Measurements from ENCODE around the gene IQCH. TPM values are rescaled to one million over a fixed set of nuclear protein-coding genes. Genes with fewer than 3 reads are reported as not detected.

IQCH gene
- total and polyA plus RNA-seq, 2 donors, result 0.91 to 1.8 TPM

DNA sequence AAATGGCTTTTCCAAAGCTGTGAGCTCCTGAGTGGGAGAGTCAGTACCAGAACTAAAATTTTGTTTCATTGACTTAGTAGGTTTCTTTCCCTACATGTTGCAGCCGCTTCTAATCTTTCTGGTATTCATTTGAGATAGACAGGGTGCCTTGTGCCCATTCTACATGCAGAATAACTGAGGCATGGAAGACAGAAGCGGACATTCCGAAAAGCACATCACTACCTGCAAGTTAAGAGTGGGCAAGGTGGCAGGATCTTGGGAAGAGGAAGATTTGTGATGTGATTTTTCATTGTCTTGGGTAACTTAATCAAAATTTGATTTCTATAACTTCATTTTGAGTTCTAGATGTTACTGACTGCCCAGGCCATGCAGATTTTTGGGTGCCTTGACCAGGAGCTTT, 289.9 kb downstream of the IQCH start:
- Histone ChIP-seq H3K4me3 (ENCODE audit: low read length in 2 of 2) (peak overlapping the region in 1 of 2 donors; percentile 24), H3K36me3 (ENCODE audit: control insufficient read depth in 2 of 2, insufficient read depth in 2 of 2, low read length in 1 of 2) (peaks cover 0 to 14% of the 10 kb centered on the region in 2 donors), H3K4me1 (ENCODE audit: control insufficient read depth in 2 of 2, insufficient read depth in 2 of 2, low read length in 2 of 2) (peaks cover 38% of the 10 kb centered on the region in 2 donors), H3K27ac (ENCODE audit: low read depth in 1 of 2, low read length in 1 of 2) (peak overlapping the region in 1 of 2 donors; percentile 86), H3K9me3 (ENCODE audit: control insufficient read depth in 2 of 2, insufficient read depth in 1 of 2, low read length in 1 of 2) (no peaks in the 10 kb centered on the region), H3K27me3 (ENCODE audit: control insufficient read depth in 2 of 2, insufficient read depth in 1 of 2, low read length in 1 of 2) (no peaks in the 10 kb centered on the region)
- WGBS, result 99% methylated on average over 3 of the region's 3 CpGs
- no peak for DNase-seq (ENCODE audit: low read depth in 6 of 9, low spot score in 9 of 9)

DNA sequence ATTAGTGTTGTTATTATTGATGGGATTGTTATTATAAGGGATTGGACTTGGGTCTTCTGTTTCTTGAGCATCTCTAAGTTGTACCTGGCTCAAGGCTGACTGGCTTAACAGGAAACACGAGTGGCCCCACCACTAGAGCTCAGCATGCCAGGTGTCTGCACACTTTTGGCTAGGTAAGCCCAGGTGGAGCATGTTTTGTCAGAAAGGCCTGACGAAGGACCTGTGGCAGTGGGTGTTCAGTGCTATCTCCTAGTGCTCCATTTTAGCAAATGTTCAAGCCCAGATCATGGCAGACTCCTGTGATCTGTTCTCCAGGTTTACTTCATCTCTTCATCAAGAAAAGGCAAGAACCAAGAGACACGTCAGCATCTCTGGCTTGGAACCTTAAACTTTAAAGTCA, 291.3 kb downstream of the IQCH start:
- Histone ChIP-seq H3K36me3 (ENCODE audit: control insufficient read depth in 2 of 2, insufficient read depth in 2 of 2, low read length in 1 of 2) (peaks cover 3 to 20% of the 10 kb centered on the region in 2 donors), H3K9me3 (ENCODE audit: control insufficient read depth in 2 of 2, insufficient read depth in 1 of 2, low read length in 1 of 2) (no peaks in the 10 kb centered on the region), H3K27me3 (ENCODE audit: control insufficient read depth in 2 of 2, insufficient read depth in 1 of 2, low read length in 1 of 2) (no peaks in the 10 kb centered on the region), H3K4me1 (ENCODE audit: control insufficient read depth in 2 of 2, insufficient read depth in 2 of 2, low read length in 2 of 2) (peaks cover 38% of the 10 kb centered on the region in 2 donors), H3K27ac (ENCODE audit: low read depth in 1 of 2, low read length in 1 of 2) (peak overlapping the region; percentile 36 to 86), H3K4me3 (ENCODE audit: low read length in 2 of 2) (peak overlapping the region in 1 of 2 donors; percentile 5)
- no peak for DNase-seq (ENCODE audit: low read depth in 6 of 9, low spot score in 9 of 9)
- 90% methylated on average over 3 of the region's 3 CpGs for WGBS

DNA sequence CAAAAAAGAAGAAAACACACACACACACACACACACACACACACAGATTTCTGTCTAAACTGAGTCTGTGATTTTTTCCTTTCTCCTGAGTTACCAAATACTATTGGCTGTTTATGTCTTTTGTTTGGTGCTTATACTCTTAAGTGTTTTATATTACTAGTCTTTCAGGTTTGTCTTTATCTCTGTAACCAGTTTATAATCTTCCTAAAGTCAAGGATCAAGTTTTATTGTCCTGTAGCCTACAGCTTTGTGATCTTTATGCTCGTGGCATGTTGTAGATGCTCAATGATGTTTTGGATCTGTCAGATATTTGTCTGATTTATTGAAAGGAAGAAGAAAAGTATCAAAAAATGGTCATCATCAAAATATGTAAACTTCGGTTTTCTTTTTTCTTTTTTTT, 292.5 kb downstream of the IQCH start:
- Histone ChIP-seq H3K27me3 (ENCODE audit: control insufficient read depth in 2 of 2, insufficient read depth in 1 of 2, low read length in 1 of 2) (no peaks in the 10 kb centered on the region), H3K4me1 (ENCODE audit: control insufficient read depth in 2 of 2, insufficient read depth in 2 of 2, low read length in 2 of 2) (peaks cover 35 to 38% of the 10 kb centered on the region in 2 donors)
- WGBS, result 97% methylated on average over 2 of the region's 2 CpGs

DNA sequence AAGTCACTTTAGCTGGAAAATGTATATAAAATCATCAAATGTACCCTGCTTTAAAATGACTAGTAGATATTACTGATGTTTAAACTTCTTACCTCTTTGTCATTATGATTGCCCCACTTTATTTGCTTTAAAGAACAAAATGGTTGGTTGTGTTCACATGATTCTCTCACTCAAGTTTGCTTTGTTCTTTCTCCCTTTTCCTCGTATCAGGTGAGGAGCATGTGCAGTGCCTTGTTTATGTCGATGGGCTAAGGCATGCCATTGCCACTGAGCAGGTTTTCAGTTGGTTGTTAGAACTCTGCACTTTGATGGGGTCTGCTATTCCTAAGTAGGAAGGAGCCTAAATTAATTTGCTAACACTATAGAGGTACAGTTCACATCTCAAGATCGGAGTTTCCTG, 293.2 kb downstream of the IQCH start:
- H3K36me3 ChIP-seq (ENCODE audit: control insufficient read depth in 2 of 2, insufficient read depth in 2 of 2, low read length in 1 of 2), result peaks cover 6 to 28% of the 10 kb centered on the region in 2 donors

More for the DNA sequence above, 292.5 kb downstream of the IQCH start:
- Histone ChIP-seq H3K36me3 (ENCODE audit: control insufficient read depth in 2 of 2, insufficient read depth in 2 of 2, low read length in 1 of 2) (peaks cover 6 to 27% of the 10 kb centered on the region in 2 donors), H3K27ac (ENCODE audit: low read depth in 1 of 2, low read length in 1 of 2) (no peak overlapping the region), H3K4me3 (ENCODE audit: low read length in 2 of 2) (no peak overlapping the region), H3K9me3 (ENCODE audit: control insufficient read depth in 2 of 2, insufficient read depth in 1 of 2, low read length in 1 of 2) (no peaks in the 10 kb centered on the region)
- no peak for DNase-seq (ENCODE audit: low read depth in 6 of 9, low spot score in 9 of 9)

DNA sequence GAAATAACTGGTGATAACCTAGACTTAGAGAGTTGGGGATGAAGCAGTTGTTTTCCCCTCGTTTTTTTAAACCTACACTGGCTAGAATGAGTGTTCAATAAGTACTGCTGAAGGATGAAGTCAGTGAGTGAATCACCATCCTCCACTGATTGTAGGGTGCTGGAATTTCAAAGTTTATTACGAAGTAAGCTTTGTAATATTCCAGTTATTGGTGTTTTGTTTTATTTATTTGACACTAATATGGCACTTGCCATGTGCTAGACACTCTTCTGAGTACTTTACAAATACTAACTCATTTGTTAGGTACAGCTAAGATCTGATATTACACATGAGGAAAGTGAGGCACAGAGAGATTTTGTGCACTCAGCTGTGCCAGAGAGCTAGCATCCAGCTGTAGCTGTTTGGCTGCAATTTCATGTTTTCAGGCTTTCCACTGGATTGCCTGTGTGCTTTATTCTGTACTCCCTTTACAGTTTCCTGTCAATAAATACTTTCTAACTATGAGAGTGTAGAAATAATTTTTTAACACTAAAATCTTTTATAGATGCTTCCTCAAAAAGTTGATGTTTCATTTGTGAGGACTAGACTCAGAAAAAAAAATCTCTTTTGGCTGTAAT, 293.8 kb downstream of the IQCH start:
- Histone ChIP-seq H3K9me3 (ENCODE audit: control insufficient read depth in 2 of 2, insufficient read depth in 1 of 2, low read length in 1 of 2) (no peaks in the 10 kb centered on the region), H3K27ac (ENCODE audit: low read depth in 1 of 2, low read length in 1 of 2) (no peak overlapping the region), H3K27me3 (ENCODE audit: control insufficient read depth in 2 of 2, insufficient read depth in 1 of 2, low read length in 1 of 2) (no peaks in the 10 kb centered on the region), H3K4me1 (ENCODE audit: control insufficient read depth in 2 of 2, insufficient read depth in 2 of 2, low read length in 2 of 2) (peaks cover 33 to 34% of the 10 kb centered on the region in 2 donors), H3K4me3 (ENCODE audit: low read length in 2 of 2) (no peak overlapping the region), H3K36me3 (ENCODE audit: control insufficient read depth in 2 of 2, insufficient read depth in 2 of 2, low read length in 1 of 2) (peaks cover 6 to 33% of the 10 kb centered on the region in 2 donors)
- WGBS, result 98% methylated on average over 2 of the region's 2 CpGs
- DNase-seq (ENCODE audit: low read depth in 6 of 9, low spot score in 9 of 9), result no peak

More for the DNA sequence above, 293.2 kb downstream of the IQCH start:
- Histone ChIP-seq H3K9me3 (ENCODE audit: control insufficient read depth in 2 of 2, insufficient read depth in 1 of 2, low read length in 1 of 2) (no peaks in the 10 kb centered on the region), H3K27ac (ENCODE audit: low read depth in 1 of 2, low read length in 1 of 2) (no peak overlapping the region), H3K4me3 (ENCODE audit: low read length in 2 of 2) (no peak overlapping the region), H3K4me1 (ENCODE audit: control insufficient read depth in 2 of 2, insufficient read depth in 2 of 2, low read length in 2 of 2) (peaks cover 35 to 38% of the 10 kb centered on the region in 2 donors), H3K27me3 (ENCODE audit: control insufficient read depth in 2 of 2, insufficient read depth in 1 of 2, low read length in 1 of 2) (no peaks in the 10 kb centered on the region)
- 86% methylated on average over 3 of the region's 3 CpGs for WGBS
- no peak for DNase-seq (ENCODE audit: low read depth in 6 of 9, low spot score in 9 of 9)

DNA sequence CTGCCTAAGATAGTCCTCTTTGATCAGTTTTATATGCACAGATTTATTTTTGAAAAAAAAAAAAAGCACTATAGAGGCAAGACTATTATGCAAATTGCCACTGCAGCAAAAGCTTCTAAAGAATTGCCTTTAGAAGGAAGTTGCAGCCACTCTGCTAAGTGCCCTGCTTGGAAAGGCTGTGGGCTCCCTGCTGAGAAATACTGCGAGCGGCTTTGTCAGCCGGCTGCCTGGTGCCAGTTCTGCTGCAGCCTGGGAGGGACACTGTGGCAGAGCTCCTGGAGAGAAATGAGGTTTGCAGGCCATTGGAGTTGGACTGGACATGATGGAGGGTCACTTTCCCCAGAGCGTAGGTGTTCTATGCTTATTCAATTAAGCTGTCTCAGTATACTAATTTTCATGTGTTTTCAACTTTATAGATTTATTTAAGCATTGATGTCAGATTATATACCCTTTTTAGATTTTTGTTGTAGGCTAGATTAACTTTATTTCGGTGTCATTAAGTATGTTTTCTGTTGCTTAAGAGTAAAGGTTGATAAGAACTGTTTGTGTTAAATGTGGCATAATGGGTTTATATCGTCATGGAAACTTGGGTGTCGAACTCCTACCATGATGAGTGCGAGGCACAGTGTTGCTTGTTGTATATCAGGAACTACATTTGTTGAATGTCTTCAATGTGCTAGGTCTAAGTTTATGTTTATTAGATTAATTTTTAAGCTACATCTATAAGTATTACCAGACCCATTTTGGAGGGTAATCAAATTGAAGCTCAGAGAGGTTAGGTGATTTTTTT, 294.5 kb downstream of the IQCH start:
- Histone ChIP-seq H3K27ac (ENCODE audit: low read depth in 1 of 2, low read length in 1 of 2) (no peak overlapping the region), H3K9me3 (ENCODE audit: control insufficient read depth in 2 of 2, insufficient read depth in 1 of 2, low read length in 1 of 2) (no peaks in the 10 kb centered on the region), H3K27me3 (ENCODE audit: control insufficient read depth in 2 of 2, insufficient read depth in 1 of 2, low read length in 1 of 2) (no peaks in the 10 kb centered on the region), H3K4me1 (ENCODE audit: control insufficient read depth in 2 of 2, insufficient read depth in 2 of 2, low read length in 2 of 2) (peaks cover 28 to 29% of the 10 kb centered on the region in 2 donors), H3K4me3 (ENCODE audit: low read length in 2 of 2) (no peak overlapping the region), H3K36me3 (ENCODE audit: control insufficient read depth in 2 of 2, insufficient read depth in 2 of 2, low read length in 1 of 2) (peaks cover 6 to 34% of the 10 kb centered on the region in 2 donors)
- no peak for DNase-seq (ENCODE audit: low read depth in 6 of 9, low spot score in 9 of 9)
- 92% methylated on average over 8 of the region's 8 CpGs for WGBS

DNA sequence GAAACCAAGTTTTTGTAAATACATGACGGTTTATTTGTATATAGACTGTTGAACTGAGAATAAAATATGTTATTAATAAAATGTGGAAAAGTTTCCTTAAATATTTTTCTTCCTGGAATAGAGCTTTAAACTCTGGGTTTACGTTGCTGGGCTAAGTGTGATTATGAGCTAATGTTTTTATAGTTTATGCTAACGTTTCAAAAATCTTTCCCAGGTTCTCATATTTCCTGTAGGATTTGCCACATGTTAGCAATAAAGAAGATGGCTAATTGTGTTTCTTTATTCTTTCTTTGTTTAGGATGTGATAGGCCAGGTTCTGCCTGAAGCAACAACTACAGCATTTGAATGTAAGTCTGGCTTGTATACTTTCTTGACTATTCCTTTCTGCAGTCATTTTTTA, 295.1 kb downstream of the IQCH start:
- Histone ChIP-seq H3K27me3 (ENCODE audit: control insufficient read depth in 2 of 2, insufficient read depth in 1 of 2, low read length in 1 of 2) (no peaks in the 10 kb centered on the region), H3K27ac (ENCODE audit: low read depth in 1 of 2, low read length in 1 of 2) (no peak overlapping the region), H3K4me1 (ENCODE audit: control insufficient read depth in 2 of 2, insufficient read depth in 2 of 2, low read length in 2 of 2) (peaks cover 22 to 24% of the 10 kb centered on the region in 2 donors), H3K36me3 (ENCODE audit: control insufficient read depth in 2 of 2, insufficient read depth in 2 of 2, low read length in 1 of 2) (peaks cover 6 to 34% of the 10 kb centered on the region in 2 donors), H3K9me3 (ENCODE audit: control insufficient read depth in 2 of 2, insufficient read depth in 1 of 2, low read length in 1 of 2) (no peaks in the 10 kb centered on the region), H3K4me3 (ENCODE audit: low read length in 2 of 2) (no peak overlapping the region)
- 95% methylated on average over 3 of the region's 3 CpGs for WGBS
- DNase-seq (ENCODE audit: low read depth in 6 of 9, low spot score in 9 of 9), result no peak

DNA sequence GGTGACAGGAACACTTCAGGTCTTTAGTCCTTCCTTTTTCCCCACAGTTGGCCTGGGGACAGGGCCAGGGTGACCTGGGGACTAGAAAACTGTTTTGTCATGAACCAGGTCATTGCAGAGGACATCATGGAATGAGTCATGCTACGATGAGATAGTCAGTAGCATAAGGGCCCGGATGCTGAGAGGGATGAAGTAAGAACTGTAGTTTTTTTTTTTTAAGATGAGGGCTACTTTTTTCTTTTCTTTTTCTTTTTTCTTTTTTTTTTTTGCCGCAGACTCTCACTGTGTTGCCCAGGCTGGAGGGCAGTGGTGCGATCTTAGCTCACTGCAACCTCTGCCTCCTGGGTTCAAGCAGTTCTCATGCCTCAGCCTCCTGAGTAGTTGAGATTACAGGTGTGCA, 295.9 kb downstream of the IQCH start:
- WGBS, result 84% methylated on average over 4 of the region's 4 CpGs
- Histone ChIP-seq H3K4me1 (ENCODE audit: control insufficient read depth in 2 of 2, insufficient read depth in 2 of 2, low read length in 2 of 2) (peaks cover 16 to 17% of the 10 kb centered on the region in 2 donors), H3K36me3 (ENCODE audit: control insufficient read depth in 2 of 2, insufficient read depth in 2 of 2, low read length in 1 of 2) (peaks cover 6 to 41% of the 10 kb centered on the region in 2 donors), H3K9me3 (ENCODE audit: control insufficient read depth in 2 of 2, insufficient read depth in 1 of 2, low read length in 1 of 2) (no peaks in the 10 kb centered on the region), H3K4me3 (ENCODE audit: low read length in 2 of 2) (no peak overlapping the region), H3K27me3 (ENCODE audit: control insufficient read depth in 2 of 2, insufficient read depth in 1 of 2, low read length in 1 of 2) (no peaks in the 10 kb centered on the region), H3K27ac (ENCODE audit: low read depth in 1 of 2, low read length in 1 of 2) (no peak overlapping the region)
- DNase-seq (ENCODE audit: low read depth in 6 of 9, low spot score in 9 of 9), result no peak

DNA sequence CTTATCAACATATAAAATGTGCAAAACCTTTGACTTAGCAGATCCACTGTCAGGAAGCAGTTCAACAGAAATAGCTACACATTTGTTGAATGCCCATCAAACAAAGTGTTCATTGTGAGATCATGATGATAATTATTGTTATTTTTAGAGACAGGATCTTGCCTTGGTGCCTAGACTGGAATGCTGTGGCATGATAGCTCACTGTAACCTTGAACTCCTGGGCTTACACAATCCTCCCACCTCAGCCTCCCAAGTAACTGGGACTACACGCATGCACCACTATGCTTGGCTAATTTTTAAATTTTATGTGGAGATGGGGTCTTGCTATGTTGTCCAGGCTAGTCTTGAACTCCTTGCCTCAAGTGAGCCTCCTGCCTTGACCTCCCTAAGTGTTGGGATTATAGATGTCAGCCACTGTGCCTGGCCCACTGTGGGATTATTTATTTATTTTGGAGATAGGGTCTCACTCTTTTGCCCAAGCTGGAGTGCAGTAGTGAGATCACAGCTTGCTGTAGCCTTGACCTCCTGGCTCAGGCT, 296.7 kb downstream of the IQCH start:
- H3K27ac ChIP-seq (ENCODE audit: low read depth in 1 of 2, low read length in 1 of 2), result no peak overlapping the region
- 100% methylated on average over 1 of the region's 1 CpG for WGBS
- DNase-seq (ENCODE audit: low read depth in 6 of 9, low spot score in 9 of 9), result no peak
- H3K9me3 ChIP-seq (ENCODE audit: control insufficient read depth in 2 of 2, insufficient read depth in 1 of 2, low read length in 1 of 2), result no peaks in the 10 kb centered on the region
- H3K4me3 ChIP-seq (ENCODE audit: low read length in 2 of 2), result no peak overlapping the region
- H3K4me1 ChIP-seq (ENCODE audit: control insufficient read depth in 2 of 2, insufficient read depth in 2 of 2, low read length in 2 of 2), result peaks cover 9 to 10% of the 10 kb centered on the region in 2 donors
- no peaks in the 10 kb centered on the region for H3K27me3 ChIP-seq (ENCODE audit: control insufficient read depth in 2 of 2, insufficient read depth in 1 of 2, low read length in 1 of 2)
- H3K36me3 ChIP-seq (ENCODE audit: control insufficient read depth in 2 of 2, insufficient read depth in 2 of 2, low read length in 1 of 2), result peaks cover 6 to 35% of the 10 kb centered on the region in 2 donors
